ENCODE data around the gene SLC5A11. TPM values are rescaled to one million over a fixed set of nuclear protein-coding genes. Genes with fewer than 3 reads are reported as not detected.

Gene SLC5A11
- total RNA-seq, 3 donors from 2014 or later, result 0.63 to 2.4 (median 1.3) TPM

DNA sequence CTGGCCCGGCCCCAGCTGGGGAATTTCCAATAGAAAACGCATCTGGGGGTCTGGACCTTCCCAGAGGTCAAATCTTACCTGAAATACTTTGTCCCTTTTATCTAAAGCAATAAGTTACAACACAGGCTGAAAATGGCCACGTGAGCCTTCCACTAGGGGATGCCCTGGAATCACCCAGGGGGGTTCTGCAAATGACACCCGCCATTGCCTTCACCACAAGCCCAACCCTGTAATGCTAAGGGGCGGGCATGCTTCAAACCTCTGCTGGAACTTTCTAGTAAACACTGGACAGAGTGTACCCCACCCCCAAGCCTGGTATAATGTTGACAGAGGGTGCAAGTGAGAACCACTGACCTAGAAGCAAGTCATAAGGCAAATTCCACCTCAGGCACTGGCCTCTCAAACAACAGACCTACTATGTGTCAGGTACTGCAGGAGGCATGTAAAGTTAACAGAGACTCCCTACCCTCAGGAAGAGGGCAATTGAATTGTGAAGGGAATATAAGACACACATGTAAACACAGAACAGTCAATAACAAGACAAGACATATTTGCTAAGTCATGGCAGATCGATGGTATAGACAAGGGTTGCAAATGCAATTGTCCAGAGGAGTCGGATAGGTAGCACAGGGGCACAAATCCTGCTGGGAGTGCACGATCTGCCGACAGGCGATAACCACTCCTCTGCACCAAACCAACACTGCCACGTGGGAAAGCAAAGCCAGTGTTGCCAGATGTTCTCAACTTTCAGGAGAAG, 110.4 kb downstream of the SLC5A11 start:
- ATAC-seq, result no peak
- Histone ChIP-seq H3K9me3 (no peaks in the 10 kb centered on the region), H3K36me3 (ENCODE audit: low read depth) (no peaks in the 10 kb centered on the region), H3K4me1 (ENCODE audit: low read depth) (no peaks in the 10 kb centered on the region), H3K4me3 (no peak overlapping the region)
- DNase-seq, result no peak
- intact Hi-C loops (cut with DNase I, micrococcal nuclease), result no loop called here
- TF ChIP-seq, protein P1, sequence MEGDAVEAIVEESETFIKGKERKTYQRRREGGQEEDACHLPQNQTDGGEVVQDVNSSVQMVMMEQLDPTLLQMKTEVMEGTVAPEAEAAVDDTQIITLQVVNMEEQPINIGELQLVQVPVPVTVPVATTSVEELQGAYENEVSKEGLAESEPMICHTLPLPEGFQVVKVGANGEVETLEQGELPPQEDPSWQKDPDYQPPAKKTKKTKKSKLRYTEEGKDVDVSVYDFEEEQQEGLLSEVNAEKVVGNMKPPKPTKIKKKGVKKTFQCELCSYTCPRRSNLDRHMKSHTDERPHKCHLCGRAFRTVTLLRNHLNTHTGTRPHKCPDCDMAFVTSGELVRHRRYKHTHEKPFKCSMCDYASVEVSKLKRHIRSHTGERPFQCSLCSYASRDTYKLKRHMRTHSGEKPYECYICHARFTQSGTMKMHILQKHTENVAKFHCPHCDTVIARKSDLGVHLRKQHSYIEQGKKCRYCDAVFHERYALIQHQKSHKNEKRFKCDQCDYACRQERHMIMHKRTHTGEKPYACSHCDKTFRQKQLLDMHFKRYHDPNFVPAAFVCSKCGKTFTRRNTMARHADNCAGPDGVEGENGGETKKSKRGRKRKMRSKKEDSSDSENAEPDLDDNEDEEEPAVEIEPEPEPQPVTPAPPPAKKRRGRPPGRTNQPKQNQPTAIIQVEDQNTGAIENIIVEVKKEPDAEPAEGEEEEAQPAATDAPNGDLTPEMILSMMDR (IDR thresholded peaks at IDR 0.05), result no peak

DNA sequence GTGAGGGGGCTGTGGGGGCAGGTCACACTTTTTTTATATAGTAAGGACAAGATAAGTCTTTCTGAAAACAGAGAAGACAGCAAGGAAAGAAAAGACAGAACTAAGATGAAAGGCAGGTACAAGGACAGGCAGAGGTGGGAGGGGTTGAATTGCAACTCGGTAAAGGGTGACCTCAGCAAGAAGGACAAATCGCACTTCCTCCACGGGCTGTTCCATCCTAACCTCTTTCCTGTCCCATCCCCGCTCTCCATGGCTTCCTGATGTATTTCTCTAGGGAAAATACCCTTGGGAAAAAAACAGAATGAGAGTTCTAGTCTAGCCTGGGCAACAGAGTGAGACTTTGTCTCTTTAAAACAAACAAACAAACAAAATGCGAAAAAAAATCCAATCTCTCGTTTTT, 112.1 kb downstream of the SLC5A11 start:
- H3K9me3 ChIP-seq, result peaks cover 2% of the 10 kb centered on the region
- DNase-seq (peak in 1 of 3 donors; percentile 48), ATAC-seq (peak; percentile 80)
- intact Hi-C loops (cut with DNase I, micrococcal nuclease), result no loop called here
- TF ChIP-seq, protein P1 (IDR thresholded peaks at IDR 0.05), result no peak
- no peaks in the 10 kb centered on the region for H3K4me1 ChIP-seq (ENCODE audit: low read depth)
- no peaks in the 10 kb centered on the region for H3K36me3 ChIP-seq (ENCODE audit: low read depth)
- H3K4me3 ChIP-seq, result no peak overlapping the region

Other genes starting within 250 kb of the SLC5A11 start
- 10 to 100 TPM; 40.5 to 83.7 (median 47.8) TPM for gene TNRC6A, start 116.3 kb upstream of the SLC5A11 start, total RNA-seq
- 100 to 1,000 TPM in 2 of 3 donors, 10 to 100 TPM in 1; 95.4 to 145 (median 111) TPM for gene ARHGAP17, start 169.4 kb downstream of the SLC5A11 start, total RNA-seq

Data from mucosa of descending colon (tissue), 3 donors.